ENCODE data around the gene TMEM53.

TMEM53 gene

GRCh38 chr1:44603718-44604117 is 70.6 kb downstream of the TMEM53 start:
- DNase-seq (ENCODE audit: low read depth): no peak

Measured in stimulated activated CD8-positive, alpha-beta memory T cell treated with anti-CD3 and anti-CD28 coated beads, Interleukin-12 subunit alpha, Interleukin-12 subunit beta, amount 100 ng/mL, for 1 hour (primary cell).